Natural killer cell (primary cell): ENCODE data around the gene MAP7D2. TPM values are rescaled to one million over a fixed set of nuclear protein-coding genes. Genes with fewer than 3 reads are reported as not detected.

Source experiments
- ATAC-seq, 3 donors: fragments of 150-1000 bp in 2 of 3; fragments of 200-7000 bp in 1 of 3; cut with Tn5 transposase; 1 replicate in 1 of 3; 2 replicates in 2 of 3; pipeline ENCODE4 v1.10.0; 2021; ENCODE audit warnings: mild to moderate bottlenecking in 2 of 3, moderate library complexity in 2 of 3
- DNase-seq, 2 donors: peaks; one replicate each; pipeline versions ENCODE4 v3.0.0 to v3.0.0-alpha.2; 2013 to 2021; ENCODE audit warnings: mixed read lengths in 1 of 2
- H3K27ac ChIP-seq: one replicate; pipeline ENCODE4 v1.5.1; 2013; ENCODE audit warnings: mild to moderate bottlenecking, low read length
- H3K27me3 ChIP-seq: one replicate; pipeline ENCODE4 v1.6.1; 2013; ENCODE audit warnings: low read length; ENCODE audit not compliant: control insufficient read depth, insufficient read depth
- H3K36me3 ChIP-seq: one replicate; pipeline ENCODE4 v1.6.1; 2013; ENCODE audit warnings: low read length; ENCODE audit not compliant: control insufficient read depth, insufficient read depth
- H3K4me1 ChIP-seq: one replicate; pipeline ENCODE4 v1.6.1; 2013; ENCODE audit warnings: low read length; ENCODE audit not compliant: control insufficient read depth, insufficient read depth
- H3K4me3 ChIP-seq: one replicate; pipeline ENCODE4 v1.5.1; 2013; ENCODE audit warnings: low read length
- H3K9me3 ChIP-seq: one replicate; pipeline ENCODE4 v1.6.1; 2013; ENCODE audit warnings: low read length; ENCODE audit not compliant: control insufficient read depth, insufficient read depth
- H3K27ac Mint-ChIP-seq, 2 donors: one replicate each; pipeline ENCODE4 v1.8.0; 2022; ENCODE audit warnings: mild to moderate bottlenecking in 2 of 2, mixed read lengths in 2 of 2, moderate library complexity in 1 of 2
- H3K27me3 Mint-ChIP-seq, 2 donors: one replicate each; pipeline ENCODE4 v1.8.0; 2022; ENCODE audit warnings: low read depth in 2 of 2, mixed read lengths in 2 of 2
- H3K36me3 Mint-ChIP-seq: one replicate; pipeline ENCODE4 v1.8.0; 2022; ENCODE audit warnings: mixed read lengths
- H3K4me1 Mint-ChIP-seq, 2 donors: one replicate each; pipeline ENCODE4 v1.8.0; 2022; ENCODE audit warnings: mixed read lengths in 2 of 2
- H3K4me3 Mint-ChIP-seq: one replicate; pipeline ENCODE4 v1.8.0; 2022; ENCODE audit warnings: mild to moderate bottlenecking, moderate library complexity, mixed read lengths
- H3K9me3 Mint-ChIP-seq, 2 donors: one replicate each; pipeline ENCODE4 v1.8.0; 2022; ENCODE audit warnings: mixed read lengths in 2 of 2
- CTCF ChIP-seq: fragments of 200-600 bp; IDR thresholded peaks from one replicate; pipeline ENCODE4 v1.8.0; 2022; ENCODE audit warnings: antibody characterized with exemption
- WGBS: methylation state at CpG from one replicate; pipeline ENCODE4 v1.1.7; 2013; ENCODE audit warnings: missing lambda C conversion rate; ENCODE audit not compliant: insufficient coverage; 5-methylcytosine and 5-hydroxymethylcytosine counted together
- intact Hi-C: fragments of 100-400 bp; cut with micrococcal nuclease; formaldehyde crosslinking; loops from one replicate; pipeline ENCODE4 v1.14.2; 2022
- total RNA-seq, 4 donors: library from RNA; stranded (reverse); fragments of 120-200 nt in 1 of 4; gene quantifications; one replicate each; pipeline versions ENCODE4 v1.2.3 to v1.2.4, GENCODE V29; 2013 to 2022

Gene MAP7D2
- total RNA-seq, 3 donors from 2014 or later (not counting 1 experiment from before 2014, with no cell fraction given): 0.09 to 1.5 TPM; not detected in 1

GRCh38 chrX:20080277-20080676 is 36.4 kb downstream of the MAP7D2 start:
- Histone ChIP-seq H3K27ac (no peak overlapping the region), H3K9me3 (no peaks in the 10 kb centered on the region), H3K36me3 (no peaks in the 10 kb centered on the region), H3K4me3 (no peak overlapping the region), H3K4me1 (no peaks in the 10 kb centered on the region), H3K27me3 (no peaks in the 10 kb centered on the region)
- Mint-ChIP-seq H3K9me3 (no peaks in the 10 kb centered on the region), H3K27ac (no peak overlapping the region), H3K4me3 (no peak overlapping the region), H3K27me3 (no peaks in the 10 kb centered on the region), H3K4me1 (no peaks in the 10 kb centered on the region), H3K36me3 (no peaks in the 10 kb centered on the region)
- no peak for TF ChIP-seq CTCF
- ATAC-seq (no peak), DNase-seq (no peak)
- no CpG with 5 or more reads among the region's 1 CpG for WGBS
- intact Hi-C loops: no loop called here

GRCh38 chrX:20071511-20072079 is 45.1 kb downstream of the MAP7D2 start:
- DNase-seq: no peak
- intact Hi-C loops: no loop called here
- no peak overlapping the region for H3K4me3 Mint-ChIP-seq
- no peak overlapping the region for H3K27ac ChIP-seq
- no peaks in the 10 kb centered on the region for H3K9me3 ChIP-seq
- H3K4me1 ChIP-seq: no peaks in the 10 kb centered on the region
- no peak overlapping the region for H3K4me3 ChIP-seq
- no peaks in the 10 kb centered on the region for H3K9me3 Mint-ChIP-seq
- WGBS: 80% methylated on average over 2 of the region's 3 CpGs
- no peak overlapping the region for H3K27ac Mint-ChIP-seq
- H3K4me1 Mint-ChIP-seq: no peaks in the 10 kb centered on the region
- H3K27me3 Mint-ChIP-seq: peaks cover 0 to under 1% of the 10 kb centered on the region in 2 donors
- TF ChIP-seq CTCF: no peak
- H3K36me3 Mint-ChIP-seq: no peaks in the 10 kb centered on the region
- no peak for ATAC-seq
- no peaks in the 10 kb centered on the region for H3K27me3 ChIP-seq
- no peaks in the 10 kb centered on the region for H3K36me3 ChIP-seq

GRCh38 chrX:20067709-20068561 is 48.8 kb downstream of the MAP7D2 start:
- 54% methylated on average over 4 of the region's 8 CpGs for WGBS
- intact Hi-C loops: loop anchor here (1.0 to 5.0 kb wide), 2 partner anchors 526 to 696 kb away; no protein-coding TSS in a partner anchor
- Histone ChIP-seq H3K9me3 (no peaks in the 10 kb centered on the region), H3K4me3 (no peak overlapping the region), H3K36me3 (no peaks in the 10 kb centered on the region), H3K4me1 (no peaks in the 10 kb centered on the region), H3K27me3 (no peaks in the 10 kb centered on the region), H3K27ac (no peak overlapping the region)
- DNase-seq (no peak), ATAC-seq (no peak)
- H3K4me3 Mint-ChIP-seq: no peak overlapping the region
- no peak for TF ChIP-seq CTCF
- no peaks in the 10 kb centered on the region for H3K4me1 Mint-ChIP-seq
- no peaks in the 10 kb centered on the region for H3K9me3 Mint-ChIP-seq
- H3K36me3 Mint-ChIP-seq: no peaks in the 10 kb centered on the region
- H3K27me3 Mint-ChIP-seq: peaks cover 0 to 5% of the 10 kb centered on the region in 2 donors
- no peak overlapping the region for H3K27ac Mint-ChIP-seq
